ENCODE measurements around the gene LSAMP.

GRCh38 chr3:115876876-115877614 is 568.2 kb downstream of the LSAMP start:
- TF ChIP-seq CTCF (IDR thresholded peaks at IDR 0.05) = no peak
- no peak for TF ChIP-seq POLR2AphosphoS5 (IDR thresholded peaks at IDR 0.05; ENCODE audit: low read depth, low read length)
- no peak for TF ChIP-seq SIN3A (IDR thresholded peaks at IDR 0.05; ENCODE audit: borderline replicate concordance, insufficient read depth, low read depth, low read length)
- TF ChIP-seq, protein P1, sequence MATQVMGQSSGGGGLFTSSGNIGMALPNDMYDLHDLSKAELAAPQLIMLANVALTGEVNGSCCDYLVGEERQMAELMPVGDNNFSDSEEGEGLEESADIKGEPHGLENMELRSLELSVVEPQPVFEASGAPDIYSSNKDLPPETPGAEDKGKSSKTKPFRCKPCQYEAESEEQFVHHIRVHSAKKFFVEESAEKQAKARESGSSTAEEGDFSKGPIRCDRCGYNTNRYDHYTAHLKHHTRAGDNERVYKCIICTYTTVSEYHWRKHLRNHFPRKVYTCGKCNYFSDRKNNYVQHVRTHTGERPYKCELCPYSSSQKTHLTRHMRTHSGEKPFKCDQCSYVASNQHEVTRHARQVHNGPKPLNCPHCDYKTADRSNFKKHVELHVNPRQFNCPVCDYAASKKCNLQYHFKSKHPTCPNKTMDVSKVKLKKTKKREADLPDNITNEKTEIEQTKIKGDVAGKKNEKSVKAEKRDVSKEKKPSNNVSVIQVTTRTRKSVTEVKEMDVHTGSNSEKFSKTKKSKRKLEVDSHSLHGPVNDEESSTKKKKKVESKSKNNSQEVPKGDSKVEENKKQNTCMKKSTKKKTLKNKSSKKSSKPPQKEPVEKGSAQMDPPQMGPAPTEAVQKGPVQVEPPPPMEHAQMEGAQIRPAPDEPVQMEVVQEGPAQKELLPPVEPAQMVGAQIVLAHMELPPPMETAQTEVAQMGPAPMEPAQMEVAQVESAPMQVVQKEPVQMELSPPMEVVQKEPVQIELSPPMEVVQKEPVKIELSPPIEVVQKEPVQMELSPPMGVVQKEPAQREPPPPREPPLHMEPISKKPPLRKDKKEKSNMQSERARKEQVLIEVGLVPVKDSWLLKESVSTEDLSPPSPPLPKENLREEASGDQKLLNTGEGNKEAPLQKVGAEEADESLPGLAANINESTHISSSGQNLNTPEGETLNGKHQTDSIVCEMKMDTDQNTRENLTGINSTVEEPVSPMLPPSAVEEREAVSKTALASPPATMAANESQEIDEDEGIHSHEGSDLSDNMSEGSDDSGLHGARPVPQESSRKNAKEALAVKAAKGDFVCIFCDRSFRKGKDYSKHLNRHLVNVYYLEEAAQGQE (IDR thresholded peaks at IDR 0.05; ENCODE audit: insufficient read depth in 1 of 2, low read depth in 2 of 2, low read length in 1 of 2) = no peak
- TF ChIP-seq TCF7L2 (IDR thresholded peaks at IDR 0.05; ENCODE audit: low read depth, low read length) = no peak
